ENCODE data around the gene PPP3CA.

PPP3CA gene

DNA sequence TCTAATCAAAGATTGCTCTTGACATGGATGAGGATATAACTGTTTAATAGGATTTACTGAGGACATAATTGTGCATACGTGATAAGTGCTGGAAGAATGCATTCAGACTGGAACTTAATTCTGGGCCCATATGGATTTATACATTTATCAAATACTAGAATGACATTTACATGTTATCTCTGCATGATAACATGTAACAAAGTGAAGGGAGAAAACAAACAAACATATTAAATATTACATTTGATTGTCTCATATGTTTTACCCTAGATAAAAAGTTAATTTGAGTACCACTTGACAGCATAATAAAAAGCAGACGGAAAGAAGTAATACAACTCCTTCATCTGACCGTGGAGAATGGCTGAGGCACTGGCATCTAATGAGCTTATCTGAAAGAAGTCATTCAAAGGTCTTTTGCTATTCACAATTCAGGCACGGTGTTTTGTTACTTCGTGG, 297.8 kb downstream of the PPP3CA start:
- DNase-seq (ENCODE audit: extremely low read depth, low read depth), result no peak
- TF ChIP-seq, protein P1, sequence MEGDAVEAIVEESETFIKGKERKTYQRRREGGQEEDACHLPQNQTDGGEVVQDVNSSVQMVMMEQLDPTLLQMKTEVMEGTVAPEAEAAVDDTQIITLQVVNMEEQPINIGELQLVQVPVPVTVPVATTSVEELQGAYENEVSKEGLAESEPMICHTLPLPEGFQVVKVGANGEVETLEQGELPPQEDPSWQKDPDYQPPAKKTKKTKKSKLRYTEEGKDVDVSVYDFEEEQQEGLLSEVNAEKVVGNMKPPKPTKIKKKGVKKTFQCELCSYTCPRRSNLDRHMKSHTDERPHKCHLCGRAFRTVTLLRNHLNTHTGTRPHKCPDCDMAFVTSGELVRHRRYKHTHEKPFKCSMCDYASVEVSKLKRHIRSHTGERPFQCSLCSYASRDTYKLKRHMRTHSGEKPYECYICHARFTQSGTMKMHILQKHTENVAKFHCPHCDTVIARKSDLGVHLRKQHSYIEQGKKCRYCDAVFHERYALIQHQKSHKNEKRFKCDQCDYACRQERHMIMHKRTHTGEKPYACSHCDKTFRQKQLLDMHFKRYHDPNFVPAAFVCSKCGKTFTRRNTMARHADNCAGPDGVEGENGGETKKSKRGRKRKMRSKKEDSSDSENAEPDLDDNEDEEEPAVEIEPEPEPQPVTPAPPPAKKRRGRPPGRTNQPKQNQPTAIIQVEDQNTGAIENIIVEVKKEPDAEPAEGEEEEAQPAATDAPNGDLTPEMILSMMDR (IDR thresholded peaks at IDR 0.05; ENCODE audit: low read depth, low read length, missing control alignments), result no peak
- no peak overlapping the region for H3K4me3 ChIP-seq (replicated peaks; ENCODE audit: low read depth, low read length)

DNA sequence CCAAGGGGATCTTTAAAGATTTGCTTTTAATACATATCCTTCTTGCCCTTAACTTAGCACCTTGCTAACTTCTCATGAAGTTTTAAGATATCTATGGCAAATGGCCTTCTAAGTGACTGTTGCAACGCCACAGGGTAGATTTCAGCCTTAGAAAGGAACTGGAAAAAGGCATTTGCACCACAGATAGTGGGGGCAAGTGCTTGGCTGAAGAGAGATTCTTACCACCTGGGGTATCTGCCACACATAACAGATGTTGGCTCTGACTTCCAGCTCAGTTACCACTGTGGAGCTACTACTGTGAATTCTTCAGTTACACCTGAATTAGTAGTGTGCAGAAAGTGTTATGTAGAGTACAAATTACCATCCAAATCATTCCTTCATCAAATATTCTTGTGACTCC, 302.6 kb downstream of the PPP3CA start:
- no peak for DNase-seq (ENCODE audit: extremely low read depth, low read depth)
- H3K4me3 ChIP-seq (replicated peaks; ENCODE audit: low read depth, low read length), result no peak overlapping the region
- TF ChIP-seq, protein P1 (IDR thresholded peaks at IDR 0.05; ENCODE audit: low read depth, low read length, missing control alignments), result no peak

DNA sequence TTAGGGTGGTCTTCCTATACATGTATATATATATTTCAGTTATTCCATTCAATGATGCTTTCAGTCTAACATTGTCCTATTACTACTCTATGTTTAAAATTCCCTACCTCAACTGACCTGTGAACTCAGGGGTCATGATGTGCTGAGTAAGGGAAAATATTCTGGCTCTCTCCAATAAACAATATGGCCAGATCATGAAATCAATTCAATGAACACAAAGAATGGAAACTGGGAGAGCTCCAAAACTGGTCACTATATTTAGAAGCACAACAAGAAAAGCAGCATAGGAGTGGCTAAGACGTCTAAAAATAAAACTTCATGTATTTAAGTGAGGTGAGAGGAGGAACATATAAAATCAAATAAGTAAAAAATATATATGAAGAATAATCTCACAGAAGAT, 304.5 kb downstream of the PPP3CA start:
- no peak overlapping the region for H3K4me3 ChIP-seq (replicated peaks; ENCODE audit: low read depth, low read length)
- TF ChIP-seq, protein P1 (IDR thresholded peaks at IDR 0.05; ENCODE audit: low read depth, low read length, missing control alignments), result no peak
- DNase-seq (ENCODE audit: extremely low read depth, low read depth), result no peak

DNA sequence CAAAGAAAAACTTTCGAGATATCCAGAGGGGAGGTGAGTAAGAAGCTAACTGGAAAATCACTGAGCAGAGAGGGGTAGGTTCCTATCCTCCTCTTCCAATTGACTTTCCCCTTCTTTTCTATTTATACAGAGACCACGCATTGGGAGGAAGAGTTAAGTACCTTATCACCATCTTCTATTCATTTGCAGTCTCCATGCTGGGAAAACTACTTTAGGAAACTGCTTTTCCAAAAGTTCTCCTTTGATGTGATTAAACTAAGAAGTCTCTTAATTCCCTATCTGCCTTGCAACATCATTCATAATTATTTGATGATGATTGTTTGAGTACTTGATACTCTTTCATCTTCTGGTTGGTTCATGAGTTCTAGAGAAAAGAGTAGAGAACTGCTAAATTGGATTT, 306.6 kb downstream of the PPP3CA start:
- TF ChIP-seq, protein P1 (IDR thresholded peaks at IDR 0.05; ENCODE audit: low read depth, low read length, missing control alignments), result no peak

DNA sequence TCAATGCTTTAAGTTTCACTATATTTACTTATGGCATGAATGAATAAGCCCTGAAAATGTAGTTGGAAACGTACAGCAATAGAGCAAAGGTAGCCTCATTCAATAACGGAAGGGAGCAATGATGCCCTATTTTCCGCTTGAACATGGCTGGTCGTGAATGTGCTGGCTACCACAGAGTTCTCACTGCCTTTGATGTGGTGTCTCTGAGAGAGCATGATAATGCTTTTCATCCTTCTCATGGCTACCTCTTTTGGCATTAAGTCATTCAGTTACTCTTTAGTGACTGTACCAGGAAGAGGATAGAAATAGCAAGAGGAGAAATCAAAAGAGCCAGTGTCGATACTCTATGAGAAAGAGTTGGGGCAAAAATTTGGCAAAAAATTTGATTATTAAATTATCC, 308.0 kb downstream of the PPP3CA start:
- no peak for DNase-seq (ENCODE audit: extremely low read depth, low read depth)
- TF ChIP-seq, protein P1 (IDR thresholded peaks at IDR 0.05; ENCODE audit: low read depth, low read length, missing control alignments), result no peak
- H3K4me3 ChIP-seq (replicated peaks; ENCODE audit: low read depth, low read length), result no peak overlapping the region

More for the DNA sequence above, 306.6 kb downstream of the PPP3CA start:
- no peak for DNase-seq (ENCODE audit: extremely low read depth, low read depth)
- no peak overlapping the region for H3K4me3 ChIP-seq (replicated peaks; ENCODE audit: low read depth, low read length)

DNA sequence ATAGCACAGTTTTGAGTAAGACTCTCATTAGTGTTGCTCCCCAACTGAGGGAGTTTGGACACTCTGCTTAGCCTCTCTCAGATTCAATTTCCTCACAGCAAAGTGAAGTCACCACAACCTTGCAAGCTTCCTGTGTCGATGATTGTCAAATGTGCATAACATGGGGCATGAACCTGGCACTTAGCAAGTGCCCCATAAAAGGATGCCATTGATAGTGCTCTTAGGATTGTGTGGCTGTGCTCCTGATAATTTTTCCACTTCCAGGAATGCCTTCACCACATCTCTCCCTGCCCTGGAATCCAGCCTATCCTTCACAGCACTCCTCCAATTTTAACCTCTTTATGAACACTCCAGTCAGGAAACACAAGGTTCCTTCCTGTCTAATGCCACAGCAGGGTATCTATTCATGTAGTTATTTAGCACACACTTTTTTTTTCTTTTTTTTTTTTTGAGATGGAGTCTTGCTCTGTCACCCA, 309.4 kb downstream of the PPP3CA start:
- no peak for DNase-seq (ENCODE audit: extremely low read depth, low read depth)
- TF ChIP-seq, protein P1 (IDR thresholded peaks at IDR 0.05; ENCODE audit: low read depth, low read length, missing control alignments), result no peak
- no peak overlapping the region for H3K4me3 ChIP-seq (replicated peaks; ENCODE audit: low read depth, low read length)

DNA sequence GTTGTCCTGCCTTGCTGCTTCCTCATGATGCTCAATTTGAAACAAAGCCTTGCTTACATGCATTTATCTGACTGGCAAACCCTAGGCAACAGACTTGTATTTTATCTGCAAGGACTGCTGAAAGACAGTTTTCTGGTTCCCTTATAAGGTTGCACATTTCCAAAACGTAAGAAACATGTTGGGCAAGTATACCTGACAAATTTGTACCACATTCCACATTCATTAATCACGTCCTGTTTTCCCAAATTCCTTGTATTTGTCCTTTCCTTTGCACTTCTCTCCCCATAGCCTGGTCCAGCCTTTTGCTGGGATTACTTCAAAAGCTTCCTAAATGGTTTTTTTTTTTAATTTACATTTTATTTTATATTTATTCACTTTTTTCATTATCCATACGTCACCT, 310.1 kb downstream of the PPP3CA start:
- H3K4me3 ChIP-seq (replicated peaks; ENCODE audit: low read depth, low read length), result no peak overlapping the region
- TF ChIP-seq, protein P1 (IDR thresholded peaks at IDR 0.05; ENCODE audit: low read depth, low read length, missing control alignments), result no peak
- peak; percentile 17 for DNase-seq (ENCODE audit: extremely low read depth, low read depth)
